ENCODE results near the gene TMC1. TPM values are rescaled to one million over a fixed set of nuclear protein-coding genes. Genes with fewer than 3 reads are reported as not detected.
"Not testable (repeated sequence)": the region's sequence is repeated elsewhere in the genome, so short reads cannot be mapped to it uniquely, and the experiment has no call there.

Gene TMC1
- total RNA-seq, 4 donors from 2014 or later = under 0.01 to 0.95 (median 0.90) TPM; not detected in 1

DNA sequence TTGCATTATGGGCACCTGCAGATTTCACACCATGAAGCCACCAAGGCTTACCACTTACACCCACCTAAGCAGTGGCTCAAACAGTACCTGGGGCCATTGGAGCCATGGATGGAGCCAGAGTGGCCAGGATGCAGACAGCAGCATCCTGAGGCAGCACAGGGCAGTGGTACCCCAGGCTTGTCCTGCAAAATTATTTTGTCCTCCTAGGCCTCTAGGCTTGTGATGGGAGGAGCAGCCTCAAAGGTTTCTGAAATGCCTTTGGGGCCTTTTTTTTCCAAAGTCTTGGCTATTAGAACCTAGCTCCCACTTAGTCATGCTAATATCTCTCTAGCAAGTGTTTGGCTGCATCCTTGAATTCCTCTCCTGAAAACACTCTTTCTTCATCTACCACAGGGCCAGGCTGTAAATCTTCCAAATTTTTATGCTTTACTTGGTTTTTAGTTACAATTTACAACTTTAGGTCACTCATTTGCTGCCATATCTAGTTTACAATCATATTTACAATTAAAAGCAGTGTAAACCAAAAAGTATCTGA is 15.7 kb downstream of the TMC1 start:
- H3K36me3 ChIP-seq = no peaks in the 10 kb centered on the region
- intact Hi-C loops (cut with DNase I; ENCODE audit: low total_unique reads) = no loop called here
- TF ChIP-seq, protein P1, sequence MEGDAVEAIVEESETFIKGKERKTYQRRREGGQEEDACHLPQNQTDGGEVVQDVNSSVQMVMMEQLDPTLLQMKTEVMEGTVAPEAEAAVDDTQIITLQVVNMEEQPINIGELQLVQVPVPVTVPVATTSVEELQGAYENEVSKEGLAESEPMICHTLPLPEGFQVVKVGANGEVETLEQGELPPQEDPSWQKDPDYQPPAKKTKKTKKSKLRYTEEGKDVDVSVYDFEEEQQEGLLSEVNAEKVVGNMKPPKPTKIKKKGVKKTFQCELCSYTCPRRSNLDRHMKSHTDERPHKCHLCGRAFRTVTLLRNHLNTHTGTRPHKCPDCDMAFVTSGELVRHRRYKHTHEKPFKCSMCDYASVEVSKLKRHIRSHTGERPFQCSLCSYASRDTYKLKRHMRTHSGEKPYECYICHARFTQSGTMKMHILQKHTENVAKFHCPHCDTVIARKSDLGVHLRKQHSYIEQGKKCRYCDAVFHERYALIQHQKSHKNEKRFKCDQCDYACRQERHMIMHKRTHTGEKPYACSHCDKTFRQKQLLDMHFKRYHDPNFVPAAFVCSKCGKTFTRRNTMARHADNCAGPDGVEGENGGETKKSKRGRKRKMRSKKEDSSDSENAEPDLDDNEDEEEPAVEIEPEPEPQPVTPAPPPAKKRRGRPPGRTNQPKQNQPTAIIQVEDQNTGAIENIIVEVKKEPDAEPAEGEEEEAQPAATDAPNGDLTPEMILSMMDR (IDR thresholded peaks at IDR 0.05) = no peak
- TF ChIP-seq POLR2A (IDR thresholded peaks at IDR 0.05) = no peak
- no peak overlapping the region for H3K27ac ChIP-seq
- H3K27me3 ChIP-seq = no peaks in the 10 kb centered on the region
- DNase-seq = no peak
- no peaks in the 10 kb centered on the region for H3K9me3 ChIP-seq
- H3K4me3 ChIP-seq = no peak overlapping the region
- peaks cover 0 to 5% of the 10 kb centered on the region in 2 donors for H3K4me1 ChIP-seq

DNA sequence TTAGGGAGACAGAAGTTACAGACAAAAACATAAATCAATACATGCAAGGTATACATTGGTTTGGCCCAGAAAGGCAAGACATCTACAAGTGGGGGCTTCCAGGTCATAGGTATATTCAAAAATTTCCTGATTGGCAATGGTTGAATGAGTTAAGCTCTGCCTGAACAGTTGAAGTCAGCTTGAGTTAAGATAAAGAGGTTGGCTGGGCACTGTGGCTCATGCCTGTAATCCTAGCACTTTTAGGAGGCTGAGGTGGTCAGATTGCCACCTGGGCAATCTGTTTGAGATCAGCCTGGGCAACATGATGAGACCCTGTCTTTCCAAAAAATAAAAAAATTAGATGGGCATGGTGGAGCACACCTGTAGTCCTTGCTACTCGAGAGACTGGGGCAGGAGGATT is 16.3 kb downstream of the TMC1 start:
- Histone ChIP-seq H3K4me1 (peaks cover 0 to 5% of the 10 kb centered on the region in 2 donors), H3K9me3 (no peaks in the 10 kb centered on the region), H3K36me3 (no peaks in the 10 kb centered on the region), H3K27me3 (no peaks in the 10 kb centered on the region), H3K27ac (no peak overlapping the region), H3K4me3 (no peak overlapping the region)
- DNase-seq = no peak
- TF ChIP-seq, protein P1 (IDR thresholded peaks at IDR 0.05) = no peak
- intact Hi-C loops (cut with DNase I; ENCODE audit: low total_unique reads) = no loop called here

DNA sequence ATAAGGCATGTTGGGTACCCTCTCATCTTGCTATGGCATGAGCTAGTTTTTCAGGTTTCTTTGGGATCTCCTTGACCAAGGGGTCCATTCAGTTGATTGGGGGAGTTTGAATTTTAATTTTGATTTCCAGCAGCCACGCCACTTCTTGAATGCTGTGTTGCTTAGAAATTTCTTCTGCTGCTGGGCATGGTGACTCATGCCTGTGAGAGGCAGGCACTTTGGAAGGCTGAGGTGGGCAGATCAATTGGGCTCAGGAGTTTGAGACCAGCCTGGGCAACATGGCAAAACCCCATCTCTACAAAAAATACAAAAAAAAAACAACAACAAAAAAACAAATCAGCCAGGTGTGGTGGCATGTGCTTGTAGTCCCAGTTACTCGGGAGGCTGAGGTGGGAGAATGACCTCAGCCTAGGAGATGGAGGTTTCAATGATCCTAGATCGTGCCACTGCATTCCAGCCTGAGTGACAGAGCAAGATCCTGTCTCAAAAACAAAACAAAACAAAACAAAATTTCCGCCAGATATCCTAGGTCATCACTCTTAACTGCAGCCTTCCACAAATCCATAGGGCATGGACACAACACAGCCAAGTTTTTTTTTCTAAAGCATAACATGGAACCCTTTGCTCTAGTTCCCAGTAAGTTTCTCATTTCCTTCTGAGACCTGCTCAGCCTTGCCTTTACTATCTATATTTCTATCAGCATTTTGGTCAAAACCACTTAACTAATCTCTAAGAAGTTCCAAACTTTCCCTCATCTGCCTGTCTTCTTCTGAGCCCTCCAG is 17.7 kb downstream of the TMC1 start:
- H3K9me3 ChIP-seq = no peaks in the 10 kb centered on the region
- H3K4me1 ChIP-seq = no peaks in the 10 kb centered on the region
- DNase-seq = no peak
- H3K4me3 ChIP-seq = no peak overlapping the region
- TF ChIP-seq POLR2A (IDR thresholded peaks at IDR 0.05) = no peak
- TF ChIP-seq, protein P1 (IDR thresholded peaks at IDR 0.05) = no peak
- no peaks in the 10 kb centered on the region for H3K27me3 ChIP-seq
- H3K27ac ChIP-seq = no peak overlapping the region
- H3K36me3 ChIP-seq = no peaks in the 10 kb centered on the region
- intact Hi-C loops (cut with DNase I; ENCODE audit: low total_unique reads) = no loop called here

DNA sequence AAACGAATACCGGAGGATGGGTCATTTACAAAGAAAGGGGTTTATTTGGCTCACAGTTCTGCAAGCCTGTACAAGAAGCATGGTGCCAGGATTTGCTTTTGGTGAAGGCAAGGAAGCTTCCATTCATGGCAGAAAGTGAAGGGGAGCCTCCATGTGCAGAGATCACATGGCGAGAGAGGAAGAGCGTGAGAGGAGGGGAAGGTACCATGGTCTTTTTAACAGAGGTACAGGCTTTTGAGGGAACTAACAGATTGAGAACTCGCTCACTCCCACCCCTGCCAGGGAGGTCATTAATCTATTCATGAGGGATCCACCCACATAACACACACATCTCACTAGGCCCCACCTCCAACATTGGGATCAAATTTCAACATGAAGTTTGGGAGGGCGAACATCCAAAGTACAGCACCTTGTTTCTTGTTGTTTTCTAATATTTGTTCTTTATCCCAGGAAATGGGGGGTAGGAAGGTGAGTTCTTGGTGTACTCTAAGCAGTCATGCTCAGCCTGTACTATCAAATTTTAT is 18.5 kb downstream of the TMC1 start:
- TF ChIP-seq, protein P1 (IDR thresholded peaks at IDR 0.05) = no peak
- TF ChIP-seq POLR2A (IDR thresholded peaks at IDR 0.05) = no peak
- H3K9me3 ChIP-seq = no peaks in the 10 kb centered on the region
- no peaks in the 10 kb centered on the region for H3K27me3 ChIP-seq
- intact Hi-C loops (cut with DNase I; ENCODE audit: low total_unique reads) = no loop called here
- no peak for DNase-seq
- no peaks in the 10 kb centered on the region for H3K4me1 ChIP-seq
- no peak overlapping the region for H3K27ac ChIP-seq
- no peak overlapping the region for H3K4me3 ChIP-seq
- no peaks in the 10 kb centered on the region for H3K36me3 ChIP-seq

DNA sequence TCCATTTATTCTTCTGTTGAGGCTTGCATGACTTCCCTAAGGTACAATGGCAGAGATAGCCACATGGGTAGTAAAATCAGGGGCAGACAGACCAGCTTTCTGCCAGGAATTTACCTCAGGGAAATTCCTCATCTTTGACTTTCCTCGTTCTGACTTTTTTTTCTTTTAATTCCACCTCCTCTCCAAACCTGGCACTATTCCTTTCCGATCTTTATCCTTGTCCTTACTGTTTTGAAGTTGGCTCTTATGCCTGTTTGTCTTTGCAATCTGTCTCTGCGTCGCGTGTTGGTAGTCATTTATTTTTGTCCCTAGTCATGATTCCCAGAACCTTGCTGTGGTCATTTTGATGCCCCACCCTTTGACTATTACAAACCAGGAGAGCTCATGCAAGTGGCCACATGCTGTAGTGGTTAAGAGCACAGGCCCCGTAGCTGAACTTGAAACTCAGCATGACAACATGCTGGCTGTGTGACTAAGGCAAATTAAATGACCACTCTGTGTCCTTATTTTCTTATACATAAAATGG is 19.0 kb downstream of the TMC1 start:
- TF ChIP-seq POLR2A (IDR thresholded peaks at IDR 0.05) = no peak
- TF ChIP-seq, protein P1 (IDR thresholded peaks at IDR 0.05) = no peak
- Histone ChIP-seq H3K9me3 (no peaks in the 10 kb centered on the region), H3K36me3 (no peaks in the 10 kb centered on the region), H3K27ac (no peak overlapping the region), H3K4me3 (no peak overlapping the region), H3K27me3 (no peaks in the 10 kb centered on the region), H3K4me1 (no peaks in the 10 kb centered on the region)
- no peak for DNase-seq
- intact Hi-C loops (cut with DNase I; ENCODE audit: low total_unique reads) = no loop called here

DNA sequence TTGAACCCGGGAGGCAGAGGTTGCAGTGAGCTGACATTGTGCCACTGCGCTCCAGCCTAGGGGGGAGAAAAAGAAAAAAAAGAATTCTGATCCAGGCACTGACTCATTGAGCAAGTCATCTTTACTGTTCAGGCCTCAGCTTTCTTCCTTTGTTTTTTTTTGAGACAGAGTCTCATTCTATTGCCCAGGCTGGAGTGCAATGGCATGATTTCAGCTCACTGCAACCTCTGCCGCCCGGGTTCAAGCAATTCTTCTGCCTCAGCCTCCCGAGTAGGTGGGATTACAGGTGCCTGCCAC is 21.1 kb downstream of the TMC1 start:
- H3K4me1 ChIP-seq; DNase-seq; H3K4me3 ChIP-seq; H3K9me3 ChIP-seq; H3K27me3 ChIP-seq; intact Hi-C loops (cut with DNase I; ENCODE audit: low total_unique reads); H3K27ac ChIP-seq; H3K36me3 ChIP-seq: not testable (repeated sequence)
